Measurements from ENCODE around the gene CEP131.

CEP131 gene

GRCh38 chr17:81197831-81198490 is 24.8 kb downstream of the CEP131 start:
- DNase-seq (ENCODE audit: insufficient read length, low spot score): no peak
- no peak for FAIRE-seq
- TF ChIP-seq SPI1 (IDR thresholded peaks at IDR 0.05; ENCODE audit: low read depth, low read length) (no peak), POU2F2 (IDR thresholded peaks at IDR 0.05; ENCODE audit: low read depth, low read length) (no peak), PAX5 (IDR thresholded peaks at IDR 0.05; ENCODE audit: insufficient read depth, low read length, severe bottlenecking) (no peak), POLR2AphosphoS5 (IDR thresholded peaks at IDR 0.05; ENCODE audit: low read depth, low read length) (no peak), TAF1 (IDR thresholded peaks at IDR 0.05; ENCODE audit: low read depth, low read length) (no peak), POLR2A (IDR thresholded peaks at IDR 0.05; ENCODE audit: low read depth, low read length) (no peak)

- FAIRE-seq: no peak
- TF ChIP-seq PAX5 (IDR thresholded peaks at IDR 0.05; ENCODE audit: insufficient read depth, low read length, severe bottlenecking) (no peak), POLR2AphosphoS5 (IDR thresholded peaks at IDR 0.05; ENCODE audit: low read depth, low read length) (no peak), POLR2A (IDR thresholded peaks at IDR 0.05; ENCODE audit: low read depth, low read length) (no peak), SPI1 (IDR thresholded peaks at IDR 0.05; ENCODE audit: low read depth, low read length) (no peak), TAF1 (IDR thresholded peaks at IDR 0.05; ENCODE audit: low read depth, low read length) (no peak)
Observed at GRCh38 chr17:81197409-81197795, 25.4 kb downstream of the CEP131 start.

GRCh38 chr17:81196505-81197408 is 26.0 kb downstream of the CEP131 start:
- no peak for DNase-seq (ENCODE audit: insufficient read length, low spot score)
- FAIRE-seq: no peak
- TF ChIP-seq PAX5 (IDR thresholded peaks at IDR 0.05; ENCODE audit: insufficient read depth, low read length, severe bottlenecking) (no peak), TAF1 (IDR thresholded peaks at IDR 0.05; ENCODE audit: low read depth, low read length) (no peak), POLR2A (IDR thresholded peaks at IDR 0.05; ENCODE audit: low read depth, low read length) (no peak), SPI1 (IDR thresholded peaks at IDR 0.05; ENCODE audit: low read depth, low read length) (no peak), POLR2AphosphoS5 (IDR thresholded peaks at IDR 0.05; ENCODE audit: low read depth, low read length) (no peak)

More at GRCh38 chr17:81197409-81197795, 25.4 kb downstream of the CEP131 start:
- DNase-seq (ENCODE audit: insufficient read length, low spot score): no peak

GRCh38 chr17:81195941-81196495 is 26.7 kb downstream of the CEP131 start:
- TF ChIP-seq POLR2A (IDR thresholded peaks at IDR 0.05; ENCODE audit: low read depth, low read length) (no peak), PAX5 (IDR thresholded peaks at IDR 0.05; ENCODE audit: insufficient read depth, low read length, severe bottlenecking) (no peak), TAF1 (IDR thresholded peaks at IDR 0.05; ENCODE audit: low read depth, low read length) (no peak), POU2F2 (IDR thresholded peaks at IDR 0.05; ENCODE audit: low read depth, low read length) (no peak), POLR2AphosphoS5 (IDR thresholded peaks at IDR 0.05; ENCODE audit: low read depth, low read length) (no peak), SPI1 (IDR thresholded peaks at IDR 0.05; ENCODE audit: low read depth, low read length) (no peak)
- FAIRE-seq (no peak), DNase-seq (ENCODE audit: insufficient read length, low spot score) (no peak)

GRCh38 chr17:81194941-81195901 is 27.5 kb downstream of the CEP131 start:
- DNase-seq (ENCODE audit: insufficient read length, low spot score) (no peak), FAIRE-seq (no peak)
- no peak for TF ChIP-seq PAX5 (IDR thresholded peaks at IDR 0.05; ENCODE audit: insufficient read depth, low read length, severe bottlenecking)
- TF ChIP-seq POU2F2 (IDR thresholded peaks at IDR 0.05; ENCODE audit: low read depth, low read length): no peak
- no peak for TF ChIP-seq TAF1 (IDR thresholded peaks at IDR 0.05; ENCODE audit: low read depth, low read length)
- no peak for TF ChIP-seq POLR2A (IDR thresholded peaks at IDR 0.05; ENCODE audit: low read depth, low read length)
- no peak for TF ChIP-seq SPI1 (IDR thresholded peaks at IDR 0.05; ENCODE audit: low read depth, low read length)

- no peak for DNase-seq (ENCODE audit: insufficient read length, low spot score)
- TF ChIP-seq PAX5 (IDR thresholded peaks at IDR 0.05; ENCODE audit: insufficient read depth, low read length, severe bottlenecking): no peak
- no peak for TF ChIP-seq POU2F2 (IDR thresholded peaks at IDR 0.05; ENCODE audit: low read depth, low read length)
- TF ChIP-seq POLR2AphosphoS5 (IDR thresholded peaks at IDR 0.05; ENCODE audit: low read depth, low read length): no peak
- TF ChIP-seq SPI1 (IDR thresholded peaks at IDR 0.05; ENCODE audit: low read depth, low read length): no peak
- TF ChIP-seq POLR2A (IDR thresholded peaks at IDR 0.05; ENCODE audit: low read depth, low read length): no peak
- TF ChIP-seq TAF1 (IDR thresholded peaks at IDR 0.05; ENCODE audit: low read depth, low read length): no peak
- no peak for FAIRE-seq
Observed at GRCh38 chr17:81194225-81194760, 28.5 kb downstream of the CEP131 start.

GRCh38 chr17:81193470-81194224 is 29.1 kb downstream of the CEP131 start:
- DNase-seq (ENCODE audit: insufficient read length, low spot score): no peak
- TF ChIP-seq POLR2A (IDR thresholded peaks at IDR 0.05; ENCODE audit: low read depth, low read length) (no peak), TAF1 (IDR thresholded peaks at IDR 0.05; ENCODE audit: low read depth, low read length) (no peak), POLR2AphosphoS5 (IDR thresholded peaks at IDR 0.05; ENCODE audit: low read depth, low read length) (no peak), POU2F2 (IDR thresholded peaks at IDR 0.05; ENCODE audit: low read depth, low read length) (no peak), SPI1 (IDR thresholded peaks at IDR 0.05; ENCODE audit: low read depth, low read length) (no peak), PAX5 (IDR thresholded peaks at IDR 0.05; ENCODE audit: insufficient read depth, low read length, severe bottlenecking) (no peak)
- no peak for FAIRE-seq

- TF ChIP-seq POLR2AphosphoS5 (IDR thresholded peaks at IDR 0.05; ENCODE audit: low read depth, low read length) (no peak), POLR2A (IDR thresholded peaks at IDR 0.05; ENCODE audit: low read depth, low read length) (no peak), POU2F2 (IDR thresholded peaks at IDR 0.05; ENCODE audit: low read depth, low read length) (no peak), SPI1 (IDR thresholded peaks at IDR 0.05; ENCODE audit: low read depth, low read length) (no peak), TAF1 (IDR thresholded peaks at IDR 0.05; ENCODE audit: low read depth, low read length) (no peak), PAX5 (IDR thresholded peaks at IDR 0.05; ENCODE audit: insufficient read depth, low read length, severe bottlenecking) (no peak)
- FAIRE-seq (no peak), DNase-seq (ENCODE audit: insufficient read length, low spot score) (no peak)
Observed at GRCh38 chr17:81193051-81193410, 29.7 kb downstream of the CEP131 start.

All from GM12891 (cell line).